Progenitor cell of endocrine pancreas (in vitro differentiated cells): ENCODE measurements around the gene ZNF878. TPM values are rescaled to one million over a fixed set of nuclear protein-coding genes. Genes with fewer than 3 reads are reported as not detected.
A peak's percentile ranks its signal among the peaks of the same experiment; 100 is the strongest.

Source experiments
- DNase-seq: peaks from one replicate; pipeline ENCODE4 v3.0.0; 2021; ENCODE audit warnings: low spot score; ENCODE audit not compliant: unreplicated experiment
- H3K27ac Mint-ChIP-seq: 2 replicates; pipeline ENCODE4 v1.8.0; 2021; ENCODE audit warnings: mild to moderate bottlenecking, moderate library complexity, mixed read lengths
- H3K27me3 Mint-ChIP-seq: 2 replicates; pipeline ENCODE4 v1.8.0; 2021; ENCODE audit warnings: mixed read lengths
- H3K36me3 Mint-ChIP-seq: 2 replicates; pipeline ENCODE4 v1.8.0; 2022; ENCODE audit warnings: mixed read lengths; ENCODE audit not compliant: insufficient read depth
- H3K4me1 Mint-ChIP-seq: 2 replicates; pipeline ENCODE4 v1.8.0; 2021; ENCODE audit warnings: low read depth, mixed read lengths
- H3K4me3 Mint-ChIP-seq: 2 replicates; pipeline ENCODE4 v1.8.0; 2021; ENCODE audit warnings: low read depth, mild to moderate bottlenecking, moderate library complexity, mixed read lengths
- H3K9me3 Mint-ChIP-seq: 2 replicates; pipeline ENCODE4 v1.8.0; 2021; ENCODE audit warnings: low read depth, mixed read lengths
- total RNA-seq: library from RNA; stranded (reverse); gene quantifications from 2 replicates; pipeline ENCODE4 v1.2.1, GENCODE V29; 2021
- TF ChIP-seq, protein P1 (sequence below): fragments of 200-600 bp; sonication (generic); IDR thresholded peaks from one replicate; pipeline ENCODE4 v1.5.0; 2021; ENCODE audit warnings: antibody characterized with exemption, mild to moderate bottlenecking; ENCODE audit not compliant: unreplicated experiment

ZNF878 gene
- total RNA-seq, 1 donor from 2014 or later = 2.9 TPM

DNA sequence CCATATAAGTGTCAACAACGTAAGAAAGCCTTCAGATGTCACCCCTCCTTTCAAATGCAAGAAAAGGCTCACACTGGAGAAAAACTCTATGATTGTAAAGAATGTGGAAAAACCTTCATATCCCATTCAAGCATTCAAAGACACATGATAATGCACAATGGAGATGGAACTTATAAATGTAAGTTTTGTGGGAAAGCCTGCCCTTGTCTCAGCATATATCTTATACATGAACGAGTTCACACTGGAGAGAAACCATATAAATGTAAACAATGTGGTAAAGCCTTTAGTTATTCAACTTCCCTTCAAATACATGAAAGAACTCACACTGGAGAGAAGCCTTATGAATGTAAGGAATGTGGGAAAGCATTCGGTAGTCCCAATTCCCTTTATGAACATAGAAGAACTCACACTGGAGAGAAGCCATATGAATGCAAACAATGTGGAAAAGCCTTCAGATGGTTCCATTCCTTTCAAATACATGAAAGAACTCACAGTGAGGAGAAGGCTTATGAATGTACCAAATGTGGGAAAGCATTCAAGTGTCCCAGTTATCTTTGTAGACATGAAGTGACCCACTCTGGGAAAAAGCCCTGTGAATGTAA is 22.9 kb upstream of the ZNF878 start:
- peak overlapping the region; percentile 8 for H3K27ac Mint-ChIP-seq
- H3K36me3 Mint-ChIP-seq = peaks cover 74% of the 10 kb centered on the region
- peaks cover 44% of the 10 kb centered on the region for H3K9me3 Mint-ChIP-seq
- H3K4me1 Mint-ChIP-seq = no peaks in the 10 kb centered on the region
- H3K27me3 Mint-ChIP-seq = no peaks in the 10 kb centered on the region
- no peak overlapping the region for H3K4me3 Mint-ChIP-seq
- no peak for DNase-seq
- TF ChIP-seq, protein P1, sequence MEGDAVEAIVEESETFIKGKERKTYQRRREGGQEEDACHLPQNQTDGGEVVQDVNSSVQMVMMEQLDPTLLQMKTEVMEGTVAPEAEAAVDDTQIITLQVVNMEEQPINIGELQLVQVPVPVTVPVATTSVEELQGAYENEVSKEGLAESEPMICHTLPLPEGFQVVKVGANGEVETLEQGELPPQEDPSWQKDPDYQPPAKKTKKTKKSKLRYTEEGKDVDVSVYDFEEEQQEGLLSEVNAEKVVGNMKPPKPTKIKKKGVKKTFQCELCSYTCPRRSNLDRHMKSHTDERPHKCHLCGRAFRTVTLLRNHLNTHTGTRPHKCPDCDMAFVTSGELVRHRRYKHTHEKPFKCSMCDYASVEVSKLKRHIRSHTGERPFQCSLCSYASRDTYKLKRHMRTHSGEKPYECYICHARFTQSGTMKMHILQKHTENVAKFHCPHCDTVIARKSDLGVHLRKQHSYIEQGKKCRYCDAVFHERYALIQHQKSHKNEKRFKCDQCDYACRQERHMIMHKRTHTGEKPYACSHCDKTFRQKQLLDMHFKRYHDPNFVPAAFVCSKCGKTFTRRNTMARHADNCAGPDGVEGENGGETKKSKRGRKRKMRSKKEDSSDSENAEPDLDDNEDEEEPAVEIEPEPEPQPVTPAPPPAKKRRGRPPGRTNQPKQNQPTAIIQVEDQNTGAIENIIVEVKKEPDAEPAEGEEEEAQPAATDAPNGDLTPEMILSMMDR = no peak

DNA sequence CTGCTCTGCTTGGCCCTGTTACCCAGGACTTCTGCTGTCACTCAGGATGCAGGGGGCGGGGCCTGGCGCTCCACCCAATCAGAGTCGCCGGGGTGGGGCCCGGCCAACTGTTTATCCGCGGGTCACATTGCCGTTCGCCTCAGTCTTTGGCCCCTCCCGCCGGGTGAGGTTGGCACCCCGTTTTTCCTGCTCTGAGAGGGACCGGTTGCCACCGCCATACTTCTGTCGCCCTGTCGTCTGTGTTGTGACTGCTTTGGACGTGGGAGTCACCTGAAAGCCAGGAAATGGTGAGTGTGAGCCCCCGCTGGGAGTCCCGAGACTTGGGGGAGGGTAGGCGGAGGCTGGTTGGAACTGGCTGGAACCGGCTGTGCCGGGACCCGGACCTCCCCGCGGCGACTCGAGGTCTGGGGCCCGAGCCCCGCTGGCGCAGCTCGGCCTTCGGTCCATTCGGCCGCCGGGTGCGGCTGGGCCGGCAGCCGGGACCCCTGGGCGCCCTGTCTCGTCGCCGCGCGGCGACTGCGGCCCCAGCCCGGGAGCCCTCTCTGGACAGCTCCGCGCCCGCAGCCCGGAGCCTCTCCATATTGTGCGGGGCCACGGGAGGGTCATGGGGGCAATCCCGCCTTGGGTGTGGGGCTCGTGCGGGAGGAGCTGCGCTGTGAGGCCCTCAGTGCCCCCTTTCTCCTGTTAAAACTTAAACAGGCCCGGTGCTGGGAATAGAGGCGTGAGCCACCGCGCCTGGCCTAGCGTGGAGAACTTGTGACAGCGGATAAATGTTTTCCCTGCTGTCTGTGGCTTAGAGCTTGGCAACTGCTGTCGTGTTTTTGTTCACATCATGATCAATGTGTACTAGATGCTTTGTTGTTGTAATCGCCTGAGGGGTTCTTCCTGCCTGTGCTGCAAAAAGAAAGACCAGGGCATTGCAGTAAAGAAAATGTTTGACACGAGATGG is 12.1 kb upstream of the ZNF878 start, which contains the start of gene ZNF844:
ZNF844 (plus strand) TSS at position 142 of the 949 bp plus-strand sequence; CDS start at position 285, 143 bp downstream.
- Mint-ChIP-seq H3K9me3 (peaks cover 3% of the 10 kb centered on the region), H3K27me3 (no peaks in the 10 kb centered on the region), H3K4me3 (peak within 1 kb of the TSS; percentile 89), H3K27ac (peak within 1 kb of the TSS; percentile 98), H3K36me3 (peaks cover 22% of the 10 kb centered on the region), H3K4me1 (peaks cover 2% of the 10 kb centered on the region)
- TF ChIP-seq, protein P1 = no peak
- DNase-seq = peak; percentile 95

DNA sequence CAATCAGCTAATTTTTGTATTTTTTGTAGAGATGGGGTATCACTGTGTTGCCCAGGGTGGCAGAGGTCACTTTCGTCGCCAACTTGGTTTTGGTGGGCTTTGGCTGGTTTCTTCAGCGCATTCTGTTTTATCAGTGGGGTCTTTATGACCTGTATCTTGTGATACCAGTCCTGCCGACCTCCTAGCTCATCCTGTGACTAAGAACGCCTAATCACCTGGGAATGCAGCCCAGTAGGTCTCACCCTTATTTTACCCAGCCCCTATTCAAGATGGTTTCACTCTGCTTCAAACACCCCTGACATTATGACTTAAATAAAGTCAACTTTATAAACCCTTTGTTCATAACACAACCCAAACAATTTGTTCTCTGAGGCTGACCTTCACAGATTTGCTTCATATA is 3.0 kb upstream of the ZNF878 start:
- no peak for DNase-seq
- peaks cover 12% of the 10 kb centered on the region for H3K27me3 Mint-ChIP-seq
- TF ChIP-seq, protein P1 = no peak
- no peak overlapping the region for H3K27ac Mint-ChIP-seq
- no peaks in the 10 kb centered on the region for H3K9me3 Mint-ChIP-seq
- peaks cover 3% of the 10 kb centered on the region for H3K36me3 Mint-ChIP-seq
- H3K4me1 Mint-ChIP-seq = peaks cover 7% of the 10 kb centered on the region
- H3K4me3 Mint-ChIP-seq = no peak overlapping the region

DNA sequence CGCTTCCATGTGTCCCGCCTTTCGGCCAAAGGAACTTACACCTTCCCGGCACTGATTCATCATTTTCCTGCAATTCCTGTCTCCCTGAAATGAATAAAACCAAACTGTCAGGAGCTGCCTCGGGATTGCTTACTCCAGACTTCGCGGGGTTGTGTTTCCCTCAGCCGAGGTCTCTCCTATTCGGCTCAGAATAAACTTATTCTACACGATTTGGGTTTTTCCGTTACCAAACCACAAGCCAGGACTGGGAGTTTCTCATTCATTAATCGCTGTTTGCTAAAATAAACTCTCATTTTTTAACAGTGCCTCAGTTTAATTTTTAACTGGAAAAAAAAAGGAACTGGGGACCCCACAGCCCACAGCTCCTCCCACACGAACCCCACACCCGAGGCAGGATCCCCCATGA is 667 bp downstream of the ZNF878 start:
- Mint-ChIP-seq H3K27me3 (peaks cover 12% of the 10 kb centered on the region), H3K4me1 (peaks cover 7% of the 10 kb centered on the region), H3K36me3 (peaks cover 18% of the 10 kb centered on the region), H3K4me3 (peak overlapping the region; percentile 71), H3K27ac (peak overlapping the region; percentile 84), H3K9me3 (peaks cover 8% of the 10 kb centered on the region)
- TF ChIP-seq, protein P1 = no peak
- no peak for DNase-seq

DNA sequence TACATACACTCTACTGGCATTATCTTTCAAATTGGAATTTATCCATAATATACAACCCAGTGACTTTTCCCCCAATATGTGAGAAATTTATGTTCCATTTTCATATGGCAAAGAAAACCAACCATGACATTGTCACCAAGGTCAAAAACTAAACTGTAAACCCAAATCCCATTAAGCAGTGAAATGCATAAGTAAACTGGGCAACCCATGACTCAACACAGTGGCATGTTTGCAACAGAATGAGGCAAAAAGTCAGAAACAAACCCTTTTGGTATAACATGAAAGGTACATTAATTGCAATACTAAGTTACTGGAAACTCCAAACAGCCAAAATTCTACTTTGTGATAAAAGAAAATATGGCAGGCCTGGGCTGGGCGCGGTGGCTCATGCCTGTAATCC is 4.9 kb downstream of the ZNF878 start:
- Mint-ChIP-seq H3K27me3 (no peaks in the 10 kb centered on the region), H3K9me3 (peaks cover 37% of the 10 kb centered on the region), H3K27ac (no peak overlapping the region), H3K36me3 (peaks cover 49% of the 10 kb centered on the region), H3K4me1 (peaks cover 5% of the 10 kb centered on the region), H3K4me3 (no peak overlapping the region)
- DNase-seq = no peak
- TF ChIP-seq, protein P1 = no peak
